CD4-positive, alpha-beta T cell (primary cell): ENCODE results near the gene APP. TPM values are rescaled to one million over a fixed set of nuclear protein-coding genes. Genes with fewer than 3 reads are reported as not detected.

ENCODE experiments used
- ATAC-seq: fragments of 200-7000 bp; cut with Tn5 transposase; one replicate; pipeline ENCODE4 v1.10.0; 2022; ENCODE audit warnings: mild to moderate bottlenecking; ENCODE audit not compliant: poor library complexity
- CTCF ChIA-PET: fragments of 350-600 bp; sonication (Branson Sonifier 250); formaldehyde crosslinking; loops from one replicate; lab custom pipeline; 2021; ENCODE audit warnings: antibody characterized with exemption, inconsistent platforms; lab: Charles Lee
- POLR2A ChIA-PET: fragments of 350-600 bp; sonication (Branson Sonifier 250); formaldehyde crosslinking; loops from one replicate; lab custom pipeline; 2021; ENCODE audit warnings: antibody characterized with exemption, inconsistent platforms; lab: Charles Lee
- DNase-seq, 14 experiments: peaks; one replicate each; pipeline ENCODE4 v3.0.0-alpha.2; 2013 to 2020; ENCODE audit warnings: mixed read lengths in 2 of 14
- H3K27ac ChIP-seq, 2 donors: one replicate each; pipeline versions ENCODE4 v1.5.1 to v1.7.0; 2013; ENCODE audit warnings: low read length in 2 of 2, low read depth in 1 of 2, mild to moderate bottlenecking in 1 of 2
- H3K27me3 ChIP-seq, 2 experiments: 1 replicate in 1 of 2; 2 replicates in 1 of 2; pipeline versions ENCODE4 v1.6.1 to v1.7.0; 2013; ENCODE audit warnings: low read length in 2 of 2, control low read depth in 1 of 2, mild to moderate bottlenecking in 1 of 2, moderate library complexity in 1 of 2; ENCODE audit not compliant: insufficient read depth in 2 of 2, control insufficient read depth in 1 of 2
- H3K36me3 ChIP-seq: one replicate; pipeline ENCODE4 v1.6.1; 2013; ENCODE audit warnings: low read length, control low read depth; ENCODE audit not compliant: insufficient read depth
- H3K4me1 ChIP-seq: one replicate; pipeline ENCODE4 v1.6.1; 2013; ENCODE audit warnings: low read length, control low read depth; ENCODE audit not compliant: insufficient read depth
- H3K4me3 ChIP-seq: one replicate; pipeline ENCODE4 v1.5.1; 2013; ENCODE audit warnings: mild to moderate bottlenecking, low read length, moderate library complexity
- H3K9me3 ChIP-seq, 2 experiments: 1 replicate in 1 of 2; 2 replicates in 1 of 2; pipeline versions ENCODE4 v1.6.1 to v1.7.0; 2013; ENCODE audit warnings: low read length in 2 of 2, mild to moderate bottlenecking in 2 of 2, control low read depth in 1 of 2, moderate library complexity in 1 of 2; ENCODE audit not compliant: control insufficient read depth in 1 of 2, insufficient read depth in 1 of 2
- H3K27ac Mint-ChIP-seq: one replicate; pipeline ENCODE4 v1.8.0; 2020; ENCODE audit warnings: mixed read lengths
- H3K27me3 Mint-ChIP-seq: one replicate; pipeline ENCODE4 v1.8.0; 2021; ENCODE audit warnings: mixed read lengths
- H3K36me3 Mint-ChIP-seq: one replicate; pipeline ENCODE4 v1.8.0; 2021; ENCODE audit warnings: low read depth, mixed read lengths
- H3K4me1 Mint-ChIP-seq: one replicate; pipeline ENCODE4 v1.8.0; 2021; ENCODE audit warnings: low read depth, mixed read lengths
- H3K4me3 Mint-ChIP-seq: one replicate; pipeline ENCODE4 v1.8.0; 2020; ENCODE audit warnings: mild to moderate bottlenecking, mixed read lengths
- H3K9me3 Mint-ChIP-seq: one replicate; pipeline ENCODE4 v1.8.0; 2020; ENCODE audit warnings: mixed read lengths
- intact Hi-C, 2 experiments: fragments of 100-400 bp; cut with DNase I in 1 of 2; cut with micrococcal nuclease in 1 of 2; formaldehyde crosslinking; loops; one replicate each; pipeline versions ENCODE4 v1.15.1 to v1.9.0; 2023 to 2025; cut with DNase I, micrococcal nuclease
- total RNA-seq, 174 experiments: library from RNA in 2 of 174; stranded (reverse) in 2 of 174; gene quantifications; one replicate each; pipeline ENCODE4 v1.2.3 and lab custom pipeline; 2021 to 2026
- TF ChIP-seq, protein P1 (sequence below): fragments of 200-600 bp; IDR thresholded peaks from one replicate; pipeline ENCODE4 v1.8.0; 2022; ENCODE audit warnings: antibody characterized with exemption, mild to moderate bottlenecking

APP gene
- total RNA-seq, 2 experiments from 2014 or later = 43.6 to 44.4 TPM

GRCh38 chr21:25929856-25930520, 240.6 kb downstream of the APP start:
- no peak for DNase-seq
- POLR2A ChIA-PET = no interaction called here
- CTCF ChIA-PET = no interaction called here

DNA sequence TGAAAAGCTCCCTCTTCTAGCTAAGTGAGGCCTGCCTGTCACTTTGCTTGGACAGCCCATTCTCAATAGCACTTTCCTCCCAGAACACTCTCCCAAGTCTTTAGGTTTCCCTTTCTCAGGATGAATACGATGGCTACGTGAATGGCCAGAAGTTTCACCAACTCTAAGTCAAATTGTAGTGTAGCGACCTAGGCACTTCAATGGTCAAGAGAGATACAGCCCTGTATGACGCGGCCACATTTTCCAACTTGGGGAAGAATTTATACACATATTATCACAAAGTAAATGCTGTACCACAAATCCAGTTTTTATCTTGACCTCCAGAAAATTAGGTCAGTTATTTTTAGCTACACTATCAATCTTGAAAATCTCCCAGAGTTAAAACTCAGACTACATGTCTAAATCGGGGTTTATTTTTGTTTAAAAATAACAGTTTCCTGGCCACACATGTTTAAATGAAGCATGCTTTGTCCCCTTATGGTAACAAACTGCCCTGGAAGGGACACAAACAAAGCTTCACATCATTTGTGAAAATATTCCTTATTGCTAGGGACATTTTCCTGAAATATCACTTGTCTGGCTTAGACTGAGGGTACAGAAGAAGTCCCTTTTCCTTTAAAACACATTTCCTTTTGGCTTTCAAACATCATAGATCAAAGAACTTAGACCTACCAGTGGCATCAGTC, 243.2 kb downstream of the APP start:
- H3K27me3 Mint-ChIP-seq = no peaks in the 10 kb centered on the region
- Histone ChIP-seq H3K27me3 (no peaks in the 10 kb centered on the region), H3K36me3 (no peaks in the 10 kb centered on the region), H3K4me1 (no peaks in the 10 kb centered on the region), H3K9me3 (no peaks in the 10 kb centered on the region), H3K4me3 (no peak overlapping the region), H3K27ac (no peak overlapping the region)
- H3K9me3 Mint-ChIP-seq = no peaks in the 10 kb centered on the region
- H3K27ac Mint-ChIP-seq = no peak overlapping the region
- TF ChIP-seq, protein P1, sequence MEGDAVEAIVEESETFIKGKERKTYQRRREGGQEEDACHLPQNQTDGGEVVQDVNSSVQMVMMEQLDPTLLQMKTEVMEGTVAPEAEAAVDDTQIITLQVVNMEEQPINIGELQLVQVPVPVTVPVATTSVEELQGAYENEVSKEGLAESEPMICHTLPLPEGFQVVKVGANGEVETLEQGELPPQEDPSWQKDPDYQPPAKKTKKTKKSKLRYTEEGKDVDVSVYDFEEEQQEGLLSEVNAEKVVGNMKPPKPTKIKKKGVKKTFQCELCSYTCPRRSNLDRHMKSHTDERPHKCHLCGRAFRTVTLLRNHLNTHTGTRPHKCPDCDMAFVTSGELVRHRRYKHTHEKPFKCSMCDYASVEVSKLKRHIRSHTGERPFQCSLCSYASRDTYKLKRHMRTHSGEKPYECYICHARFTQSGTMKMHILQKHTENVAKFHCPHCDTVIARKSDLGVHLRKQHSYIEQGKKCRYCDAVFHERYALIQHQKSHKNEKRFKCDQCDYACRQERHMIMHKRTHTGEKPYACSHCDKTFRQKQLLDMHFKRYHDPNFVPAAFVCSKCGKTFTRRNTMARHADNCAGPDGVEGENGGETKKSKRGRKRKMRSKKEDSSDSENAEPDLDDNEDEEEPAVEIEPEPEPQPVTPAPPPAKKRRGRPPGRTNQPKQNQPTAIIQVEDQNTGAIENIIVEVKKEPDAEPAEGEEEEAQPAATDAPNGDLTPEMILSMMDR = no peak
- intact Hi-C loops = no loop called here
- no peak overlapping the region for H3K4me3 Mint-ChIP-seq
- POLR2A ChIA-PET = interaction anchor here (0.6 kb wide), 1 partner anchor 436 kb away, joined by 3 read pairs; no protein-coding TSS in a partner anchor
- CTCF ChIA-PET = interaction anchor here (0.7 kb wide), 1 partner anchor 8 kb away, joined by 3 read pairs; no protein-coding TSS in a partner anchor
- no peaks in the 10 kb centered on the region for H3K4me1 Mint-ChIP-seq
- ATAC-seq (no peak), DNase-seq (no peak)
- peaks cover 32% of the 10 kb centered on the region for H3K36me3 Mint-ChIP-seq

More at GRCh38 chr21:25929856-25930520, 240.6 kb downstream of the APP start:
- Mint-ChIP-seq H3K27me3 (no peaks in the 10 kb centered on the region), H3K4me1 (no peaks in the 10 kb centered on the region), H3K9me3 (no peaks in the 10 kb centered on the region), H3K36me3 (peaks cover 35% of the 10 kb centered on the region), H3K4me3 (no peak overlapping the region), H3K27ac (no peak overlapping the region)
- Histone ChIP-seq H3K27me3 (no peaks in the 10 kb centered on the region), H3K27ac (no peak overlapping the region), H3K4me3 (no peak overlapping the region), H3K9me3 (no peaks in the 10 kb centered on the region), H3K4me1 (no peaks in the 10 kb centered on the region), H3K36me3 (no peaks in the 10 kb centered on the region)
- intact Hi-C loops = no loop called here
- TF ChIP-seq, protein P1 = no peak
- ATAC-seq = no peak

DNA sequence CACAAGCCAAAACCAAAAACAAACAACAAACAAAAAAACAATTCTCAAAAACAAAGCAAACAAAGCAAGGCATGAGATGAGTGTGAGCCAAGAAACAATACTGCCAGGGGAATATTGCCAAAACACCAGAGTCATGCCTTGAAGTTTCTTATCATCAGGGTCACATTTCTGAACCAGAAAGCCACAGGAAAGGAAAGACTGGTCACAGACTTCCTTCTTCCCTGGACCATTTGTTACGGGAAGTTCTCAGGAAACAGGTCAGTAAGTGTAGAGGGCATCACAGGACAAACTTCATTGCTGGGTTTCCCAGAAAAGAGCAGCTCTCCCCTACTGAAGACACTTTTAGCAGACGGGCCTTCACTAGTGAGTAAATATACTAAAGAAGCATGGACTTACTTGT, 244.6 kb downstream of the APP start:
- H3K27me3 ChIP-seq = no peaks in the 10 kb centered on the region
- CTCF ChIA-PET = no interaction called here

More for the DNA sequence above, 244.6 kb downstream of the APP start:
- DNase-seq = no peak
- ATAC-seq = no peak
- Mint-ChIP-seq H3K27me3 (no peaks in the 10 kb centered on the region), H3K36me3 (peaks cover 28% of the 10 kb centered on the region), H3K27ac (no peak overlapping the region), H3K9me3 (no peaks in the 10 kb centered on the region), H3K4me3 (no peak overlapping the region), H3K4me1 (no peaks in the 10 kb centered on the region)
- Histone ChIP-seq H3K36me3 (no peaks in the 10 kb centered on the region), H3K4me3 (no peak overlapping the region), H3K27ac (no peak overlapping the region), H3K4me1 (no peaks in the 10 kb centered on the region), H3K9me3 (no peaks in the 10 kb centered on the region)
- TF ChIP-seq, protein P1 = no peak
- intact Hi-C loops = no loop called here
- POLR2A ChIA-PET = no interaction called here
